ENCODE data around the gene ZFYVE28. TPM values are rescaled to one million over a fixed set of nuclear protein-coding genes. Genes with fewer than 3 reads are reported as not detected.
A peak's percentile ranks its signal among the peaks of the same experiment; 100 is the strongest.

The ZFYVE28 gene
- total RNA-seq, 4 donors from 2014 or later = 44.8 to 110 (median 69.6) TPM

GRCh38 chr4:2413821-2414610 is 4.4 kb downstream of the ZFYVE28 start:
- Histone ChIP-seq H3K9me3 (no peaks in the 10 kb centered on the region), H3K4me1 (peaks cover 25 to 68% (median 50%) of the 10 kb centered on the region in 4 donors), H3K27ac (peak overlapping the region; percentile 91 to 94 (median 92)), H3K4me3 (peak overlapping the region in 2 of 4 donors; percentile 26 to 42), H3K36me3 (no peaks in the 10 kb centered on the region), H3K27me3 (peaks cover 12% of the 10 kb centered on the region)
- intact Hi-C loops (cut with DNase I; ENCODE audit: low total_unique reads) = no loop called here
- 56 to 60% methylated on average over 2 to 14 of the region's 14 CpGs for WGBS, 2 donors (ENCODE audit: low coverage in 1 of 2)
- TF ChIP-seq POLR2A (IDR thresholded peaks at IDR 0.05) = peak; percentile 74
- no peak for TF ChIP-seq CTCF (IDR thresholded peaks at IDR 0.05)
- TF ChIP-seq EP300 (IDR thresholded peaks at IDR 0.05; ENCODE audit: low read depth) = no peak
- TF ChIP-seq POLR2AphosphoS5 (IDR thresholded peaks at IDR 0.05) = peak in 2 of 3 donors; percentile 76 to 84
- in situ Hi-C loops (cut with MboI; ENCODE audit: low pct_ligation_motif_present in 1 of 4, low pct_unique_long_range_greater_than_20kb in 1 of 4, low sequenced_read_pairs in 3 of 4) = loop anchor here in 1 of 4 donors (25.0 kb wide), 1 partner anchor 177 kb away; the partner anchor contains the start of genes HAUS3 and POLN
- peak; percentile 87 for DNase-seq

- DNase-seq = peak; percentile 91
- intact Hi-C loops (cut with DNase I; ENCODE audit: low total_unique reads) = no loop called here
- Histone ChIP-seq H3K9me3 (no peaks in the 10 kb centered on the region), H3K36me3 (no peaks in the 10 kb centered on the region), H3K4me3 (peak overlapping the region in 3 of 4 donors; percentile 19 to 42 (median 26)), H3K27ac (peak overlapping the region; percentile 91 to 94 (median 92)), H3K27me3 (peaks cover 12% of the 10 kb centered on the region), H3K4me1 (peaks cover 24 to 68% (median 48%) of the 10 kb centered on the region in 4 donors)
- TF ChIP-seq POLR2AphosphoS5 (IDR thresholded peaks at IDR 0.05) = peak; percentile 70 to 73 (median 71)
- peak; percentile 58 for TF ChIP-seq POLR2A (IDR thresholded peaks at IDR 0.05)
- no peak for TF ChIP-seq EP300 (IDR thresholded peaks at IDR 0.05; ENCODE audit: low read depth)
- TF ChIP-seq CTCF (IDR thresholded peaks at IDR 0.05) = peak; percentile 34 to 61 (median 45)
- in situ Hi-C loops (cut with MboI; ENCODE audit: low pct_ligation_motif_present in 1 of 4, low pct_unique_long_range_greater_than_20kb in 1 of 4, low sequenced_read_pairs in 3 of 4) = loop anchor here in 1 of 4 donors (25.0 kb wide), 1 partner anchor 176 kb away; the partner anchor contains the start of genes HAUS3 and POLN
- 6% methylated on average over 30 of the region's 30 CpGs; no CpG with 5 or more reads in 1 of the 2 donors for WGBS, 2 donors (ENCODE audit: low coverage in 1 of 2)
Observed at GRCh38 chr4:2412885-2413716, 5.3 kb downstream of the ZFYVE28 start.

DNA sequence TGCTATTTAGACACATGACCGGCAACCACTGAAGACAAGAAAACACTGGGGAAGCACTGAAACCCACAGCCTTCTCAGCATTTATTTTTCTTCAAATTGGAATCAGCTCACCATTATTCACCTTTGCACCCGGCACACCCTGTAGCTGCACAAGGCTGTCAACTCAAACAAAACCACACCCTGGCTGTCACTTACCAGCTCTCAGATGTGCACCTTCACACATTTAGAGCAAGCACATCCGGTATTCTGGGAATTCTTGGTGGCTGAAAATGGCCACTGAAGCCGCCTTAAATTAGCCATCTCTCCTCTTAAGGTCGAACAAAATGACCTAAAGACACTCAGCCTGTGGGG is 5.9 kb downstream of the ZFYVE28 start:
- peaks cover 24 to 62% (median 44%) of the 10 kb centered on the region in 4 donors for H3K4me1 ChIP-seq
- TF ChIP-seq POLR2A (IDR thresholded peaks at IDR 0.05) (no peak), CTCF (IDR thresholded peaks at IDR 0.05) (no peak), POLR2AphosphoS5 (IDR thresholded peaks at IDR 0.05) (peak in 2 of 3 donors; percentile 46 to 57), EP300 (IDR thresholded peaks at IDR 0.05; ENCODE audit: low read depth) (no peak)
- H3K9me3 ChIP-seq = no peaks in the 10 kb centered on the region
- peak overlapping the region; percentile 91 to 94 (median 92) for H3K27ac ChIP-seq
- intact Hi-C loops (cut with DNase I; ENCODE audit: low total_unique reads) = no loop called here
- H3K27me3 ChIP-seq = peaks cover 12% of the 10 kb centered on the region
- 12 to 20% methylated on average over 1 to 5 of the region's 5 CpGs for WGBS, 2 donors (ENCODE audit: low coverage in 1 of 2)
- peak; percentile 83 for DNase-seq
- H3K36me3 ChIP-seq = no peaks in the 10 kb centered on the region
- peak overlapping the region in 3 of 4 donors; percentile 19 to 42 (median 26) for H3K4me3 ChIP-seq
- in situ Hi-C loops (cut with MboI; ENCODE audit: low pct_ligation_motif_present in 1 of 4, low pct_unique_long_range_greater_than_20kb in 1 of 4, low sequenced_read_pairs in 3 of 4) = loop anchor here in 1 of 4 donors (25.0 kb wide), 1 partner anchor 175 kb away; the partner anchor contains the start of genes HAUS3 and POLN
